Measurements from ENCODE around the gene FCHSD1. TPM values are rescaled to one million over a fixed set of nuclear protein-coding genes. Genes with fewer than 3 reads are reported as not detected.

Gene FCHSD1
- polyA plus RNA-seq, 3 donors: 3.0 to 73.3 (median 3.4) TPM

DNA sequence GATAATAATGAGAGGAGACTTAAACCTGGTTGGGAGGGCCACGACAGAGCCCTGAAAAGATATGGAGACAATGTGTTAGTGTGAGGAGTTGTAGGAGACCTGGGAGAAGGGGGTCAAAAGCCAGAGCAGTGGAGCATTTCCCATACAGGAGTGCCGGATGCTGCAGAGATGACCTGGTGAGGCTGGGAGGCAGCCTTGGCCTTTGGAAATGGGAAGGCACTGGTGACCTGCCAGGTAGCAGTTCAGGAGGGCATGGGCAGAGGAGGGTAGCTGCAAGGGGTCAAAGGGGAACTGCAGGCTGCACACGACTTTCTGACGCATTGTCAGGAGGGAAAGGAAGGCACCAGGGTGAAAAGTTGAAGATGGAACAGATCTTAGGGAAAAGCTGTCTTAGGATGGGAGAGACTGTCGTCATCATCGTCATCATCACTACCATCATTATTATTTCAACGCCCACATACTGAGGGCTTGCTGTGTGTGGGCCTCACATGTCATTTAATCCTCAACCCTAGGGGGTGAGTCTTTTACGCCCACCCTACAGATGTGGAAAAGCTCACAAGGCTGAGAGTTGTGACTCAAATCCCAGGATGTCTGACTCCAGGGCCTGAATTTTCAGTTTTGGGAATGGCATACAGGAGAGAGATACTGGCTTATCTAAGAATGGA is 17.5 kb upstream of the FCHSD1 start:
- no peak overlapping the region for H3K4me3 ChIP-seq (replicated peaks in 1 of 3; ENCODE audit: low read depth in 2 of 3, low read length in 3 of 3)
- H3K27ac ChIP-seq (ENCODE audit: low read depth in 1 of 2, low read length in 2 of 2): no peak overlapping the region
- no peaks in the 10 kb centered on the region for H3K9me3 ChIP-seq (replicated peaks in 1 of 2; ENCODE audit: control insufficient read depth in 1 of 2, insufficient read depth in 1 of 2, low read length in 2 of 2)
- H3K27me3 ChIP-seq (ENCODE audit: control insufficient read depth in 2 of 2, insufficient read depth in 2 of 2, low read length in 2 of 2): no peaks in the 10 kb centered on the region
- peaks cover 5 to 6% of the 10 kb centered on the region in 2 donors for H3K4me1 ChIP-seq (ENCODE audit: control insufficient read depth in 1 of 2, insufficient read depth in 2 of 2, low read length in 2 of 2)
- H3K9me3 Mint-ChIP-seq: no peaks in the 10 kb centered on the region
- 100% methylated on average over 2 of the region's 8 CpGs for WGBS (ENCODE audit: insufficient coverage)
- H4K20me1 ChIP-seq (ENCODE audit: insufficient read depth, low read length): peaks cover 6% of the 10 kb centered on the region
- H3K4me2 ChIP-seq (replicated peaks; ENCODE audit: extremely low read depth, low read length, poor library complexity, severe bottlenecking): no peak overlapping the region
- TF ChIP-seq, protein P1, sequence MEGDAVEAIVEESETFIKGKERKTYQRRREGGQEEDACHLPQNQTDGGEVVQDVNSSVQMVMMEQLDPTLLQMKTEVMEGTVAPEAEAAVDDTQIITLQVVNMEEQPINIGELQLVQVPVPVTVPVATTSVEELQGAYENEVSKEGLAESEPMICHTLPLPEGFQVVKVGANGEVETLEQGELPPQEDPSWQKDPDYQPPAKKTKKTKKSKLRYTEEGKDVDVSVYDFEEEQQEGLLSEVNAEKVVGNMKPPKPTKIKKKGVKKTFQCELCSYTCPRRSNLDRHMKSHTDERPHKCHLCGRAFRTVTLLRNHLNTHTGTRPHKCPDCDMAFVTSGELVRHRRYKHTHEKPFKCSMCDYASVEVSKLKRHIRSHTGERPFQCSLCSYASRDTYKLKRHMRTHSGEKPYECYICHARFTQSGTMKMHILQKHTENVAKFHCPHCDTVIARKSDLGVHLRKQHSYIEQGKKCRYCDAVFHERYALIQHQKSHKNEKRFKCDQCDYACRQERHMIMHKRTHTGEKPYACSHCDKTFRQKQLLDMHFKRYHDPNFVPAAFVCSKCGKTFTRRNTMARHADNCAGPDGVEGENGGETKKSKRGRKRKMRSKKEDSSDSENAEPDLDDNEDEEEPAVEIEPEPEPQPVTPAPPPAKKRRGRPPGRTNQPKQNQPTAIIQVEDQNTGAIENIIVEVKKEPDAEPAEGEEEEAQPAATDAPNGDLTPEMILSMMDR (IDR thresholded peaks at IDR 0.05): no peak
- intact Hi-C loops (cut with micrococcal nuclease): loop anchor here (5.0 to 10.0 kb wide), 2 partner anchors 146 to 159 kb away; no protein-coding TSS in a partner anchor
- H3K27ac Mint-ChIP-seq: peak overlapping the region in 1 of 7 donors; percentile 62
- no peaks in the 10 kb centered on the region for H3K79me2 ChIP-seq (ENCODE audit: insufficient read depth, low read length)
- H3K4me1 Mint-ChIP-seq: peaks cover 4% of the 10 kb centered on the region
- H2AFZ ChIP-seq (ENCODE audit: insufficient read depth, low read depth, low read length, poor library complexity, severe bottlenecking): no peak overlapping the region
- H3K36me3 ChIP-seq (replicated peaks in 1 of 2; ENCODE audit: control insufficient read depth in 1 of 2, insufficient read depth in 2 of 2, low read length in 2 of 2): peaks cover 55 to 67% of the 10 kb centered on the region in 2 donors
- peaks cover 52 to 55% of the 10 kb centered on the region in 2 donors for H3K36me3 Mint-ChIP-seq
- no peak overlapping the region for H3K9ac ChIP-seq (ENCODE audit: insufficient read depth, low read length, poor library complexity, severe bottlenecking)
- no peak for DNase-seq
- no peak overlapping the region for H3K4me3 Mint-ChIP-seq
- H3K27me3 Mint-ChIP-seq (ENCODE audit: low read depth in 3 of 3): peaks cover 0 to 2% (median 1%) of the 10 kb centered on the region in 3 donors

DNA sequence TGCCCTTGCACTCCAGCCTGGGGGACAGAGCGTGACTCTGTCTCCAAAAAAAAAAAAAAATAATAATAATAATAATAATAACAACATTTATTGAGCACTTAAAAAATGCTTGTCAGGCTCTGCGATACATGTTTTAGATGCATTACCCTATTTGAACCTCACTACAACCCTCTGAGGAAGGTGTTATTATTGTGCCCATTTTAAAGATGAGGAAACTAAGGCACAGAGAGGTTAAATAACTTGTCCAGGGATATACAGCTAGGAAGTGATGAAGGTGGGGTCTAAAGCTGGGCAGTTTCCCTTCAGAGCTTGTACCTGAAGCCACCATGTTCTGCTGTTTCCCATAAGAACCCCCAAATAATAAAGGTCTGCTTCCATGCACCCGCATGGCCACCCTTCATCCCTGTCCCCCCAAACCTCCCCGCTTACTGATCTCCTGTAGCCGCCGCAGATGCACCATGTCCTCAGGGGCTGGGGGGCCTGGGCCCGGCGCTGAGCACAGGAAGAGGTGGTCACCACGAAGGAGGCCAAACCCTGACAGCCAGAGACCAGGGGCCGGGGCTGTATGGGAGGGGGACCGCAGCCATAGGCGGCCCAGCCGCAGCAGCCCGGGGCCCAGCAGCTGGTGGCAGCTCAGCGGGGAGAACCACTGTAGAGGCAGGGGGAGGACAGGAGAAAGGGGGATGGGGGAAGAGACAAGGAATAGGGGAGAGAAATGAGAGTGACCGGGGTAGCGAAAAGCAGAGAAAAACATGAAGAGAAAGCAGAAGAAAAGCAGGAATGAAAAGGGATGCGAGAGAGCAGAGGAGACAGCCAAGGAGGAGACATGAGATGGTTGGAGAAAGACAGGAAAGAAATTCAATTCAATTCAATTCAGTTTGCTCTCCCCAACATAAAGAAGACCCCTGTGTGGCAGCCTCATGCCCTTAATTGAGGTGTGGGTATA is 15.1 kb upstream of the FCHSD1 start:
- Histone ChIP-seq H3K27ac (ENCODE audit: low read depth in 1 of 2, low read length in 2 of 2) (no peak overlapping the region), H4K20me1 (ENCODE audit: insufficient read depth, low read length) (peaks cover 6% of the 10 kb centered on the region), H3K4me1 (ENCODE audit: control insufficient read depth in 1 of 2, insufficient read depth in 2 of 2, low read length in 2 of 2) (peaks cover 5 to 6% of the 10 kb centered on the region in 2 donors), H3K9ac (ENCODE audit: insufficient read depth, low read length, poor library complexity, severe bottlenecking) (no peak overlapping the region), H3K4me3 (replicated peaks in 1 of 3; ENCODE audit: low read depth in 2 of 3, low read length in 3 of 3) (no peak overlapping the region), H3K4me2 (replicated peaks; ENCODE audit: extremely low read depth, low read length, poor library complexity, severe bottlenecking) (no peak overlapping the region), H2AFZ (ENCODE audit: insufficient read depth, low read depth, low read length, poor library complexity, severe bottlenecking) (no peak overlapping the region), H3K9me3 (replicated peaks in 1 of 2; ENCODE audit: control insufficient read depth in 1 of 2, insufficient read depth in 1 of 2, low read length in 2 of 2) (no peaks in the 10 kb centered on the region), H3K79me2 (ENCODE audit: insufficient read depth, low read length) (no peaks in the 10 kb centered on the region), H3K36me3 (replicated peaks in 1 of 2; ENCODE audit: control insufficient read depth in 1 of 2, insufficient read depth in 2 of 2, low read length in 2 of 2) (peaks cover 57 to 68% of the 10 kb centered on the region in 2 donors), H3K27me3 (ENCODE audit: control insufficient read depth in 2 of 2, insufficient read depth in 2 of 2, low read length in 2 of 2) (no peaks in the 10 kb centered on the region)
- TF ChIP-seq, protein P1 (IDR thresholded peaks at IDR 0.05): no peak
- 91% methylated on average over 14 of the region's 18 CpGs for WGBS (ENCODE audit: insufficient coverage)
- no peak for DNase-seq
- peaks cover 4% of the 10 kb centered on the region for H3K4me1 Mint-ChIP-seq
- no peak overlapping the region for H3K4me3 Mint-ChIP-seq
- peaks cover 0 to 2% (median 1%) of the 10 kb centered on the region in 3 donors for H3K27me3 Mint-ChIP-seq (ENCODE audit: low read depth in 3 of 3)
- intact Hi-C loops (cut with micrococcal nuclease): loop anchor here (5.0 to 10.0 kb wide), 2 partner anchors 149 to 161 kb away; no protein-coding TSS in a partner anchor
- no peak overlapping the region for H3K27ac Mint-ChIP-seq
- peaks cover 0 to 1% (median 0%) of the 10 kb centered on the region in 7 donors for H3K9me3 Mint-ChIP-seq
- peaks cover 55% of the 10 kb centered on the region in 2 donors for H3K36me3 Mint-ChIP-seq
